OCI-LY3 (cell line): ENCODE data around the gene LETM1.

Experiments
- H2AFZ ChIP-seq: fragments of 200-600, 300-600 bp; shearing (Covaris generic); 2 replicates; pipeline ENCODE4 v1.6.0; 2014; ENCODE audit warnings: antibody characterized with exemption, low read depth, low read length
- H3K27ac ChIP-seq: fragments of 200-600, 300-600 bp; sonication (generic); 2 replicates; pipeline ENCODE4 v1.5.1; 2014; ENCODE audit warnings: mild to moderate bottlenecking, low read length, moderate library complexity, mixed read lengths
- H3K27me3 ChIP-seq: fragments of 200-600, 300-600 bp; sonication (generic); 2 replicates; pipeline ENCODE4 v1.6.1; 2014; ENCODE audit warnings: low read depth, low read length, mixed read lengths
- H3K36me3 ChIP-seq: fragments of 200-600, 300-600 bp; sonication (generic); replicated peaks from 2 replicates; pipeline ENCODE3; 2014; ENCODE audit warnings: low read depth, low read length, mixed read lengths
- H3K4me1 ChIP-seq: fragments of 300-600, 200-600 bp; sonication (generic); 2 replicates; pipeline ENCODE4 v1.6.1; 2014; ENCODE audit warnings: low read length, mixed read lengths
- H3K4me2 ChIP-seq: fragments of 200-600, 300-600 bp; sonication (generic); 2 replicates; pipeline ENCODE4 v1.6.1; 2014; ENCODE audit warnings: low read length, mixed read lengths
- H3K4me3 ChIP-seq: fragments of 300-600, 200-600 bp; sonication (generic); 2 replicates; pipeline ENCODE4 v1.5.1; 2014; ENCODE audit warnings: antibody characterized with exemption, mild to moderate bottlenecking, low read length, moderate library complexity
- H3K79me2 ChIP-seq: fragments of 300-600, 200-600 bp; shearing (Covaris generic); 2 replicates; pipeline ENCODE4 v1.6.1; 2014; ENCODE audit warnings: mild to moderate bottlenecking, low read length, mixed read lengths
- H3K9ac ChIP-seq: fragments of 300-600, 200-600 bp; shearing (Covaris generic); 2 replicates; pipeline ENCODE4 v1.6.0; 2014; ENCODE audit warnings: mild to moderate bottlenecking, low read length, moderate library complexity
- H3K9me3 ChIP-seq: fragments of 200-600, 300-600 bp; shearing (Covaris generic); 2 replicates; pipeline ENCODE4 v1.6.1; 2014; ENCODE audit warnings: low read length, mixed read lengths; ENCODE audit not compliant: insufficient read depth
- H4K20me1 ChIP-seq: fragments of 200-600, 300-600 bp; sonication (generic); 2 replicates; pipeline ENCODE4 v1.6.1; 2016; ENCODE audit warnings: low read length, mixed read lengths; ENCODE audit not compliant: insufficient read depth
- EZH2phosphoT487 ChIP-seq: fragments of 200-600 bp; shearing (Covaris generic); IDR thresholded peaks from 2 replicates; pipeline ENCODE4 v1.6.1; 2018; ENCODE audit warnings: antibody characterized with exemption, mixed run types, low read depth
- TF ChIP-seq, protein P1 (sequence below): fragments of 200-600, 300-600 bp; sonication (generic); IDR thresholded peaks from 2 replicates; pipeline ENCODE4 v1.5.1; 2014; ENCODE audit warnings: antibody characterized with exemption, low read length, low read depth

Gene LETM1

DNA sequence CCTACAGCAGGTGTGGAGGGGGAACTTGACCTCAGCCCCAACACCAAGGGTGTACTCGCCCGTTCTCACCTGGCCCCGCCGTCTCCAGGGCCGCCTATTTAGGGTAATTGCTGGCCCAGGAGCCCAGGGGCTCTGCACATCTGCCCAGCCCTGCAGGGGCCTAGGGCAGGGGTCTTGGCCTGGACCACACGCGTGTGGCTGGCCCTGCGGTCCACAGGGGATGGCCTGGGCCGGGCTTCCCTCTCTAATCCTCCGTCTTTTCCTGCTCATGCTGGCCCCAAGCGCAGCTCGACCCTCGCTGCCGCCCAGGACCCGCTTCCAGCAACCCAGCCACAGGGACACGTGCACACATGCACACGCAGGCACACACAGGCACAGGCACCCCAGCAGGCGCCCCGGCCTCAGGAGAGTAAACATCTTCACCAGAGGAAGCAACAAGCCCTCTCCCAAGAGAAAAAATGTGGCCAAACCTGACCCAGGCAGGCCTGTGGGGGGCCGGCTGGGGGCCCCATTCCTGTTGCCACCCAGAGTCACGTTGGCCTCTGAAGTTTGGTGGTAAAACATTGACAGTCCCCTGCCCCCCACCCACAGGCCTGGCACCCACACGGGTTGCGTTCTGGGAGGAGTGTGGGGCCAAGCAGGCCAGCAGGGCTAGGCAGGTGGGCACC lies 87.5 kb downstream of the LETM1 start:
- H3K4me1 ChIP-seq: peaks cover 10% of the 10 kb centered on the region; the same call in 1 of the 2 replicates
- H3K27ac ChIP-seq: no peak overlapping the region
- H3K36me3 ChIP-seq: no peaks in the 10 kb centered on the region
- no peaks in the 10 kb centered on the region for H4K20me1 ChIP-seq
- H2AFZ ChIP-seq: no peak overlapping the region
- H3K27me3 ChIP-seq: peaks cover 6% of the 10 kb centered on the region; the same call in 1 of the 2 replicates
- no peaks in the 10 kb centered on the region for H3K9me3 ChIP-seq
- H3K9ac ChIP-seq: no peak overlapping the region
- H3K4me2 ChIP-seq: peak overlapping the region; percentile 61
- no peak for TF ChIP-seq EZH2phosphoT487
- TF ChIP-seq, protein P1, sequence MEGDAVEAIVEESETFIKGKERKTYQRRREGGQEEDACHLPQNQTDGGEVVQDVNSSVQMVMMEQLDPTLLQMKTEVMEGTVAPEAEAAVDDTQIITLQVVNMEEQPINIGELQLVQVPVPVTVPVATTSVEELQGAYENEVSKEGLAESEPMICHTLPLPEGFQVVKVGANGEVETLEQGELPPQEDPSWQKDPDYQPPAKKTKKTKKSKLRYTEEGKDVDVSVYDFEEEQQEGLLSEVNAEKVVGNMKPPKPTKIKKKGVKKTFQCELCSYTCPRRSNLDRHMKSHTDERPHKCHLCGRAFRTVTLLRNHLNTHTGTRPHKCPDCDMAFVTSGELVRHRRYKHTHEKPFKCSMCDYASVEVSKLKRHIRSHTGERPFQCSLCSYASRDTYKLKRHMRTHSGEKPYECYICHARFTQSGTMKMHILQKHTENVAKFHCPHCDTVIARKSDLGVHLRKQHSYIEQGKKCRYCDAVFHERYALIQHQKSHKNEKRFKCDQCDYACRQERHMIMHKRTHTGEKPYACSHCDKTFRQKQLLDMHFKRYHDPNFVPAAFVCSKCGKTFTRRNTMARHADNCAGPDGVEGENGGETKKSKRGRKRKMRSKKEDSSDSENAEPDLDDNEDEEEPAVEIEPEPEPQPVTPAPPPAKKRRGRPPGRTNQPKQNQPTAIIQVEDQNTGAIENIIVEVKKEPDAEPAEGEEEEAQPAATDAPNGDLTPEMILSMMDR: no peak
- peak overlapping the region; percentile 70 for H3K4me3 ChIP-seq
- H3K79me2 ChIP-seq: no peaks in the 10 kb centered on the region

DNA sequence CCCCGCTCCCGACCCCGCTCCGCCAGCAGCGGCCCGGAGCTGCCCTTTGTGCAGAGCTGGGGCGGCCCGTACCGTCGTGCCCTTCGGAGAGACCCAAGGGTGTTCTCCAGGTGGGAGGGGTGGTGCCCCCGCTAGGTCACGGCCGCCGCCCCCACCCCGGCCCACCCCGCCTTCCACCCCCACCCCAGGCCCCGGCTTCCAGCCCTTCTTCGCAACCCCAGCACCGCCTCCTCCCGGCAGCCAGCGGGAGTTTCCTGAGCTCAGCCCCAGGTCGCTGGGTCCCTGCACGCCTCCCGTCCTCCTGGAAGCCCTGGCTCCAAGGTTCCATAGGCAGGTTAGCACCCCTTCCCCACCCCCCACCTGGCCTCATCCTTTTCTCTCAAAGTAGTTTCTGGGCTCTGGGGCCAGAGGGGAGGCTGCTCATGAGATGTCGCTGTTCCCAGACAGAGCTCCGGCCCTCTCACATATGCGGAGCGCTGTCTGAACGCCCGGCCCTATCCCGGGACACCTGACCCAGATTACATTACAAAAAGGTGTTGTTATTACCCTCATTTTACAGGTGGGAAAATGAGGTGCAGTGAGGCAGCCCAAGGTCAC lies 88.1 kb downstream of the LETM1 start:
- Histone ChIP-seq H3K4me2 (peak overlapping the region; percentile 61), H3K9ac (no peak overlapping the region)

DNA sequence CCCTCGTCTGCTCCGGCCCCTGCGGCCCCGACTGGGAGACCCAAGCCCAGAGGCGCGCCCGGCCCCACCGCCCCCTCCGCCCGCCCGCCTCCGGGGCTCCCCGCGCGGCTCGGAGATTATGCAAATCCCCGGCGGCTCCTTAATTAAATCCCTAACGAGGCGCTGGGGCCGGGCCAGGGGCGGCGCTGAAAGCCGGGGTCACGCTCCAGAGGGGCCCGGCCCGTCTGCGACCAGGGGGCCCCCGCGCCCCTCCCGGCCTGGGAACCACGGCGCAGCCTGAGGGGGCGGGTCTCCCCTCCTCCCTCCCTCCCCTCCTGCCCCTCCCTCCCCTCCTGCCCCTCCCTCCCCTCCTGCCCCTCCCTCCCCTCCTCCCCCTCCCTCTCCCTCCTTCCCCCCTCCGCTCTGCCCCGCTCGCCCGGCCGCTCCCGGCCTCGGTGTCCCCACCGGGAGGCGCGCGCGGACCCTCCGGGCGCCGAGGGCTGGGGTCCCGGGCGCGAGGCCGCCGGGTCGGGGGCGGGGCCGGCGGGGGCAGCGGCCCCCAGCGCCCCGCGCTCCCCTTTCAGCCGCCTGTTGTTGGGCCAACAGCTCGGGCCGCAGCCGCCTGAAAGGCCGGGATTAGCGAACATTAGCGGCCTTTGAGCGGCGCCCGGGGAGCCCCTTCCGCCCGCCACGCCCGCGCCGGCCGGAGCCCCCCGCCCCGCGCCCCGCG lies 88.7 kb downstream of the LETM1 start:
- Histone ChIP-seq H3K36me3 (no peaks in the 10 kb centered on the region), H2AFZ (no peak overlapping the region), H3K4me1 (peaks cover 10% of the 10 kb centered on the region; the same call in 1 of the 2 replicates), H3K27me3 (peaks cover 6% of the 10 kb centered on the region; the same call in 1 of the 2 replicates), H3K9me3 (no peaks in the 10 kb centered on the region), H3K27ac (no peak overlapping the region), H4K20me1 (no peaks in the 10 kb centered on the region), H3K9ac (no peak overlapping the region), H3K4me3 (peak overlapping the region; percentile 70), H3K4me2 (peak overlapping the region; percentile 61), H3K79me2 (no peaks in the 10 kb centered on the region)
- TF ChIP-seq, protein P1: no peak
- TF ChIP-seq EZH2phosphoT487: no peak

More for the DNA sequence above, 88.1 kb downstream of the LETM1 start:
- Histone ChIP-seq H4K20me1 (no peaks in the 10 kb centered on the region), H3K9me3 (no peaks in the 10 kb centered on the region), H3K27me3 (peaks cover 6% of the 10 kb centered on the region; the same call in 1 of the 2 replicates), H3K36me3 (no peaks in the 10 kb centered on the region), H3K4me1 (peaks cover 10% of the 10 kb centered on the region; the same call in 1 of the 2 replicates), H2AFZ (no peak overlapping the region), H3K4me3 (peak overlapping the region; percentile 70), H3K27ac (no peak overlapping the region), H3K79me2 (no peaks in the 10 kb centered on the region)
- TF ChIP-seq EZH2phosphoT487: no peak
- TF ChIP-seq, protein P1: peak; percentile 34
